RWPE2 (cell line): Measurements from ENCODE around the gene ADAMTS7.
"Not testable (repeated sequence)": the region's sequence is repeated elsewhere in the genome, so short reads cannot be mapped to it uniquely, and the experiment has no call there.

ENCODE experiments used
- ATAC-seq: fragments of 200-7000 bp; cut with Tn5 transposase; 3 replicates; pipeline ENCODE4 v1.9.1; 2021; ENCODE audit warnings: low read depth
- DNase-seq: peaks from one replicate; pipeline ENCODE4 v3.0.0-alpha.2; 2020; ENCODE audit warnings: low spot score
- H3K27ac ChIP-seq: fragments of 450-650 bp; 2 replicates; pipeline ENCODE4 v1.5.1; 2017; ENCODE audit warnings: mild to moderate bottlenecking; ENCODE audit not compliant: poor library complexity, severe bottlenecking
- H3K27me3 ChIP-seq: fragments of 250-450 bp; sonication (Bioruptor Pico); 2 replicates; pipeline ENCODE4 v1.5.1; 2021; ENCODE audit warnings: mild to moderate bottlenecking, moderate library complexity; ENCODE audit not compliant: insufficient read depth, poor library complexity, severe bottlenecking
- H3K36me3 ChIP-seq: fragments of 250-450 bp; sonication (Bioruptor Pico); 2 replicates; pipeline ENCODE4 v1.5.1; 2020; ENCODE audit warnings: low read depth, mild to moderate bottlenecking, moderate library complexity
- H3K4me1 ChIP-seq: fragments of 250-450 bp; sonication (Bioruptor Pico); 2 replicates; pipeline ENCODE4 v1.5.1; 2021; ENCODE audit warnings: mild to moderate bottlenecking, moderate library complexity; ENCODE audit not compliant: insufficient read depth, poor library complexity, severe bottlenecking
- H3K4me3 ChIP-seq: fragments of 250-450 bp; sonication (Bioruptor Pico); 2 replicates; pipeline ENCODE4 v1.5.1; 2021; ENCODE audit warnings: mild to moderate bottlenecking, moderate library complexity; ENCODE audit not compliant: severe bottlenecking
- H3K9me3 ChIP-seq: fragments of 250-450 bp; sonication (Bioruptor Pico); 2 replicates; pipeline ENCODE4 v1.5.1; 2021; ENCODE audit warnings: mild to moderate bottlenecking, moderate library complexity; ENCODE audit not compliant: severe bottlenecking
- TF ChIP-seq, protein P1 (sequence below): fragments of 450-650 bp; IDR thresholded peaks from one replicate; pipeline ENCODE4 v1.5.1; 2017; ENCODE audit warnings: mild to moderate bottlenecking, moderate library complexity; ENCODE audit not compliant: poor library complexity, severe bottlenecking

Gene ADAMTS7

DNA sequence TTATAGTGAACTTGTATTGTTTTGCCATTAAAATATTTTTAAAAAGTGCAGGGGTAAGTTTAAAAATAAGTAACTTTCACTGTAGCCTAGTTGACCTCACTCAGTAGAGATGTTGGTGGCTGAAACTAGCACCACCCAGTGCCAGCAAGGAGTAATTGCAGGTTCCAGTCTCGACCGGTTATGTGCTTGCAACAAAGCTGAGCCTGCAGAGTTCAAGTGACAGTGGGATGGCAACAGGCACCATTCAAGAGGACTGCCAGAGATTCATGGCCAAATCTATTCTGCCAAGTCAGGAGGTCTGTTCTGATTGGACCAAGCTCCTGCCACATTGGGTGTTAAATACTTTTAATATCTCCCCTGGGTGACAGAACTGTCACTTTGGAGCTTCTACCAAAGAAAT, 2.7 kb downstream of the ADAMTS7 start:
- H3K27ac ChIP-seq: no peak overlapping the region
- H3K9me3 ChIP-seq: no peaks in the 10 kb centered on the region
- DNase-seq (no peak), ATAC-seq (no peak)
- no peaks in the 10 kb centered on the region for H3K36me3 ChIP-seq
- H3K4me3 ChIP-seq: no peak overlapping the region
- H3K27me3 ChIP-seq: no peaks in the 10 kb centered on the region
- TF ChIP-seq, protein P1, sequence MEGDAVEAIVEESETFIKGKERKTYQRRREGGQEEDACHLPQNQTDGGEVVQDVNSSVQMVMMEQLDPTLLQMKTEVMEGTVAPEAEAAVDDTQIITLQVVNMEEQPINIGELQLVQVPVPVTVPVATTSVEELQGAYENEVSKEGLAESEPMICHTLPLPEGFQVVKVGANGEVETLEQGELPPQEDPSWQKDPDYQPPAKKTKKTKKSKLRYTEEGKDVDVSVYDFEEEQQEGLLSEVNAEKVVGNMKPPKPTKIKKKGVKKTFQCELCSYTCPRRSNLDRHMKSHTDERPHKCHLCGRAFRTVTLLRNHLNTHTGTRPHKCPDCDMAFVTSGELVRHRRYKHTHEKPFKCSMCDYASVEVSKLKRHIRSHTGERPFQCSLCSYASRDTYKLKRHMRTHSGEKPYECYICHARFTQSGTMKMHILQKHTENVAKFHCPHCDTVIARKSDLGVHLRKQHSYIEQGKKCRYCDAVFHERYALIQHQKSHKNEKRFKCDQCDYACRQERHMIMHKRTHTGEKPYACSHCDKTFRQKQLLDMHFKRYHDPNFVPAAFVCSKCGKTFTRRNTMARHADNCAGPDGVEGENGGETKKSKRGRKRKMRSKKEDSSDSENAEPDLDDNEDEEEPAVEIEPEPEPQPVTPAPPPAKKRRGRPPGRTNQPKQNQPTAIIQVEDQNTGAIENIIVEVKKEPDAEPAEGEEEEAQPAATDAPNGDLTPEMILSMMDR: peak; percentile 78
- H3K4me1 ChIP-seq: peaks cover 5% of the 10 kb centered on the region

DNA sequence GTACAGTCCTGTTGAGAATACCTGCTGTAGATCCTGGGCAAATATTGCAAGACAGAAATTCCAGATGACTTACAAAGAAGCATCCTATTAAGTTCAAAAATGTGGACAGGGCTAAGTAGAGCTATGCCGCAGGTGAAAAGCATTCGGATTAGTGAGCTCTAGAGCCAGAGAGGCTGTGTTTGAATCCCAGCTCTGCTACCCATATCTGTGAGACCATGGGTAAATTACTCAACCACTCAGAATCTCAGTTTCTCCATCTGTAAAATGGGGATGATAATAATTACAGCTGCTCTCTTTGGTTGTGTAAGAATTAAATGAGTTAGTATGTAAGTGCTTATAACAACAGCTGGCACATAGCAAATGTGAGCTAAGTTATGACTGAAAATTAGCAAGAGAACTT, 3.9 kb downstream of the ADAMTS7 start:
- no peak for DNase-seq
- no peak for ATAC-seq
- no peak overlapping the region for H3K27ac ChIP-seq
- no peaks in the 10 kb centered on the region for H3K27me3 ChIP-seq
- H3K9me3 ChIP-seq: no peaks in the 10 kb centered on the region
- no peak overlapping the region for H3K4me3 ChIP-seq
- TF ChIP-seq, protein P1: no peak
- H3K36me3 ChIP-seq: no peaks in the 10 kb centered on the region
- peaks cover 5% of the 10 kb centered on the region for H3K4me1 ChIP-seq

DNA sequence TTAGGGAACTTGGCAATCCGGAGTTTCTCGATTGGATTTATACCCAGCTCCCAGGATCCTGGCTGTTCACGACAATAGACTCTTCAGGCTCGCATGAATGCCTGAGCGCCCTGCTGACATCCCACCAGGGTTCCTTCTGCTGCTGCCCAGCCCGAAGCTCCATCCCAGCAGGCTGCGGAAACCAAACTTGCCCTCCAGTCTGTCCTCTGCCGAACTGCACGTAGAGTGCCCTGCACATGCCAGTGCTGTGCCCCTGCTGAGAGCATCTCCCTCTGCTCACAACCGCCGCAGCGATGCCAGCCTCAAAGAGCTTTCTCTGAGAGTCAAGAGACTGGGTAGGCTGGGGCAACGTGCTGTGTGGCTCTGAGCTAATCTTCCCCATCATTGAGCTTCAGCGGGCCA, 6.9 kb downstream of the ADAMTS7 start:
- H3K4me3 ChIP-seq: no peak overlapping the region
- TF ChIP-seq, protein P1: no peak

DNA sequence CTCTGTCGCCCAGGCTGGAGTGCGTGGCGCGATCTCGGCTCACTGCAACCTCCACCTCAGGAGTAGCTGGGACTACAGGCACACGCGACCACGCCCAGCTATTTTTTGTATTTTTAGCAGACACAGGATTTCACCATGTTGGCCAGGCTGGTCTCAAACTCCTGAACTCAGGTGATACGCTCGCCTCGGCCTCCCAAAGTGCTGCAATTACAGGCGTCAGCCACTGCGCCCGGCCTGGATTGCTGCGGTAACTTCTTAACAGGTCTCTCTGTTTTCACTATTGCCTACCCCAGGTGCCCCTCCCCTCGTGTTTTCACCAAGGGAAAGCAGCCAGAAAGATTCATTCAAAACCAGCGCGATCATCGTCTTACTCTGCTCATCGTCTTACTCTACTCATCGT, 10.5 kb downstream of the ADAMTS7 start:
- TF ChIP-seq, protein P1: no peak
- ATAC-seq: no peak
- Histone ChIP-seq H3K36me3 (no peaks in the 10 kb centered on the region), H3K27ac (no peak overlapping the region), H3K4me3 (no peak overlapping the region), H3K9me3 (no peaks in the 10 kb centered on the region), H3K27me3 (no peaks in the 10 kb centered on the region), H3K4me1 (peaks cover 9% of the 10 kb centered on the region)
- DNase-seq: no peak

More for the DNA sequence above, 6.9 kb downstream of the ADAMTS7 start:
- Histone ChIP-seq H3K27ac (no peak overlapping the region), H3K36me3 (no peaks in the 10 kb centered on the region), H3K4me1 (no peaks in the 10 kb centered on the region), H3K9me3 (no peaks in the 10 kb centered on the region), H3K27me3 (no peaks in the 10 kb centered on the region)
- DNase-seq (no peak), ATAC-seq (no peak)

DNA sequence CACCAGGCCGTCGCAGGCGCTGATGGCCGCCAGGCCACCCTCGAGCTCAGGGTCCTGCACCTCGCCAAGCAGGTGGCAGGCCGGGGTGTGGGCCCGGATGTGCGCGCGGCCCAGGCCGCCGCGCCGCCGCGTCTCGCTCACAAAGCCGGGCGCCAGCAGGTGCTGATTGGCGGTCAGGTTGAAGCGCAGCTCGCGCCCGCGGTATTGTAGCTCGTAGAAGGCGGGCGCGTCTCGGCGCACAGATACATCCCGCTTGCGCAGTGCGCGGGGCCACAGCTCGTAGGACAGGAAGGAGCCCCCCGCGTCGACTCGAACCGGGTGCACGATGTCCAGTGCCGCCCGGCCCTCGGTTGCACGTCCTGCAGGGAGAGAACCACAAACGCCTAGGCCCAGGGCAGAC, 11.1 kb downstream of the ADAMTS7 start:
- H3K9me3 ChIP-seq: no peaks in the 10 kb centered on the region
- no peak overlapping the region for H3K4me3 ChIP-seq
- no peaks in the 10 kb centered on the region for H3K27me3 ChIP-seq
- DNase-seq: no peak
- TF ChIP-seq, protein P1: no peak
- no peak overlapping the region for H3K27ac ChIP-seq
- ATAC-seq: no peak
- H3K4me1 ChIP-seq: peaks cover 9% of the 10 kb centered on the region
- H3K36me3 ChIP-seq: no peaks in the 10 kb centered on the region

DNA sequence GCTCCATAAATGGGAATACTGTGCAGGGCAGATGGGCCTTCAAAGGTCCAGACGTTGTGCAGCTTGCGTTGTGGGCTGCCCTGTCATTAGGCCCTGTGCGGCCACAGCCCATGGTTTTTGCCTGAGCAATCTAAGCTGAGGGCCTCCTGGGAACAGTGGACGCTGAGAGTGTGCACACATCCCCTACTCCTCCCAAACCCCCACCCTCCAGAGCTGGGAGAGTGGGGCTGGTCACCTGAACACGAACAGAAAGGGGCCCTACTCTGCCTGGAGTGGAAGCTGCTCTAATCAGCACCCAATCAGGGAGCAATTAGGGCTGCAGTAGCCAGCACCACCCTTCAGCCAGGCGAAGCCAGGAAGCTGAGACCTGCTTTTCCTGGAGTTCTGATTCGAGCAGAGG, 12.2 kb downstream of the ADAMTS7 start:
- ATAC-seq, DNase-seq, H3K9me3 ChIP-seq, H3K27me3 ChIP-seq, H3K4me1 ChIP-seq, H3K36me3 ChIP-seq, H3K4me3 ChIP-seq: not testable (repeated sequence)
- H3K27ac ChIP-seq: peak overlapping the region; percentile 59

DNA sequence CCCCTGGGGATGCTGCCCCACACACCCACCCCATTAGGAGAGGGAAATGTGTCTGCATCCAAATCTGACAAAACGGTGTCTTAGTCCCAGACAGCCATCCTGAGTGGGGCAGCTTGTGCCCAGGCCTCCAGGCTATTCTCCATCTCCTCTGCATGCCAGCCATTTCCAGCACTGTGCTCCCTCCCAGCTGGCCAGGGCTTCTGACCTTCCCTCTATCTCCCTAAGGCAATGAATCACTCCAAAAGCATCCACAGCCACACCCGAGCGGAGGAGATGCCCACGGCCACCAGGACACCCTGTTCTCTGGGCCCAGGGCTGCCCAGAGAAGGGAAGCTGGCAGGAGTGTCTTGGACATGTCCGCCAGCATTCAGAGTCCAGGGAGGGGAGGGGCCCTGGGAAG, 12.9 kb downstream of the ADAMTS7 start:
- H3K9me3 ChIP-seq, H3K36me3 ChIP-seq, H3K27me3 ChIP-seq, H3K4me1 ChIP-seq, H3K4me3 ChIP-seq, DNase-seq: not testable (repeated sequence)
- peak; percentile 98 for ATAC-seq
- peak overlapping the region; percentile 59 for H3K27ac ChIP-seq
